Activated naive CD8-positive, alpha-beta T cell treated with anti-CD3 and anti-CD28 coated beads, Interleukin-2, amount 10 ng/mL, durations not matched to agents 7 days and 5 days (primary cell): ENCODE measurements around the gene ATP13A5. TPM values are rescaled to one million over a fixed set of nuclear protein-coding genes. Genes with fewer than 3 reads are reported as not detected.

Experiments
- ATAC-seq: fragments of 150-1000 bp; cut with Tn5 transposase; one replicate; pipeline ENCODE4 v1.10.0; 2021; ENCODE audit warnings: low read depth, moderate library complexity
- POLR2A ChIA-PET: fragments of 350-600 bp; sonication (Branson Sonifier 250); formaldehyde crosslinking; loops from one replicate; lab custom pipeline; 2021; ENCODE audit warnings: antibody characterized with exemption; lab: Charles Lee
- DNase-seq: peaks from one replicate; pipeline ENCODE4 v3.0.0; 2021
- H3K27ac Mint-ChIP-seq: one replicate; pipeline ENCODE4 v1.8.0; 2022; ENCODE audit warnings: mild to moderate bottlenecking, mixed read lengths
- H3K27me3 Mint-ChIP-seq: one replicate; pipeline ENCODE4 v1.8.0; 2022; ENCODE audit warnings: mild to moderate bottlenecking, moderate library complexity, mixed read lengths
- H3K36me3 Mint-ChIP-seq: one replicate; pipeline ENCODE4 v1.8.0; 2021; ENCODE audit warnings: mild to moderate bottlenecking, mixed read lengths
- H3K4me1 Mint-ChIP-seq: one replicate; pipeline ENCODE4 v1.8.0; 2021; ENCODE audit warnings: mixed read lengths
- H3K4me3 Mint-ChIP-seq: one replicate; pipeline ENCODE4 v1.8.0; 2022; ENCODE audit warnings: mild to moderate bottlenecking, moderate library complexity, mixed read lengths
- H3K9me3 Mint-ChIP-seq: one replicate; pipeline ENCODE4 v1.8.0; 2021; ENCODE audit warnings: mixed read lengths
- total RNA-seq, 2 experiments: library from RNA; stranded (reverse); gene quantifications; one replicate each; pipeline ENCODE4 v1.2.3, GENCODE V29; 2021

The ATP13A5 gene
- total RNA-seq, 2 experiments from 2014 or later = not detected

DNA sequence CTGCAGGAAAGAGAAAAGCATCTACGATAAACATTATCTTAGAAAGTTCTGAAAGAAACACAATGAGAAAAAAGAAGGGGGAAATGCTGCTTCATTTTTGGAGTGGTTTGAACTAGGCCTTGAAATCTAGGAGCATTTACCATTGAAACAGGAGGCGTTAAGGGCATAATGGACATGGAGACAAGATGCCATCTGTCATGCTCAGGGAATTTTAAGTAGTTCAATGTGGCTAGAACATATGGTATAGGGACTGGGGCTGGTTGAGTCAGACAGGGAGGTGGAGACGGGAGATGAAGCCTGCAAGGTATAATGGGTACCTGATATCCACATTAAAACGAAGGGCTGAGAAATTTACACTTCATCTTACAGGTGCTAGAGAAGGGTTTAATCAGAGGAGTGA, 147.9 kb downstream of the ATP13A5 start:
- Mint-ChIP-seq H3K27me3 (peaks cover 8% of the 10 kb centered on the region), H3K27ac (no peak overlapping the region), H3K9me3 (no peaks in the 10 kb centered on the region), H3K36me3 (no peaks in the 10 kb centered on the region), H3K4me3 (no peak overlapping the region), H3K4me1 (no peaks in the 10 kb centered on the region)
- no peak for ATAC-seq
- POLR2A ChIA-PET = no interaction called here
- no peak for DNase-seq

- POLR2A ChIA-PET = no interaction called here
- ATAC-seq (no peak), DNase-seq (no peak)
- H3K36me3 Mint-ChIP-seq = no peaks in the 10 kb centered on the region
- H3K9me3 Mint-ChIP-seq = no peaks in the 10 kb centered on the region
- peaks cover 8% of the 10 kb centered on the region for H3K27me3 Mint-ChIP-seq
- H3K4me1 Mint-ChIP-seq = no peaks in the 10 kb centered on the region
- no peak overlapping the region for H3K4me3 Mint-ChIP-seq
- H3K27ac Mint-ChIP-seq = no peak overlapping the region
Observed at GRCh38 chr3:193229851-193230420, 148.6 kb downstream of the ATP13A5 start.

GRCh38 chr3:193228206-193228605, 150.3 kb downstream of the ATP13A5 start:
- Mint-ChIP-seq H3K36me3 (no peaks in the 10 kb centered on the region), H3K9me3 (no peaks in the 10 kb centered on the region), H3K27me3 (peaks cover 8% of the 10 kb centered on the region), H3K4me1 (no peaks in the 10 kb centered on the region), H3K4me3 (no peak overlapping the region), H3K27ac (no peak overlapping the region)
- POLR2A ChIA-PET = no interaction called here
- ATAC-seq = no peak
- no peak for DNase-seq

- no peaks in the 10 kb centered on the region for H3K4me1 Mint-ChIP-seq
- POLR2A ChIA-PET = no interaction called here
Observed at GRCh38 chr3:193225302-193226125, 153.0 kb downstream of the ATP13A5 start.

More at GRCh38 chr3:193225302-193226125, 153.0 kb downstream of the ATP13A5 start:
- Mint-ChIP-seq H3K4me3 (no peak overlapping the region), H3K36me3 (no peaks in the 10 kb centered on the region), H3K9me3 (no peaks in the 10 kb centered on the region), H3K27ac (no peak overlapping the region), H3K27me3 (peaks cover 13% of the 10 kb centered on the region)
- ATAC-seq (no peak), DNase-seq (no peak)

Other genes with a start within 250 kb of the ATP13A5 start
- not detected for gene PLAAT1, start 137.5 kb downstream of the ATP13A5 start, total RNA-seq
- gene ATP13A4, start 176.1 kb upstream of the ATP13A5 start, total RNA-seq = 1 to 10 TPM; 4.0 to 4.2 TPM
- 10 to 100 TPM; 55.4 to 57.9 TPM for gene OPA1, start 214.5 kb upstream of the ATP13A5 start, total RNA-seq